Gastroesophageal sphincter (tissue), 4 donors: ENCODE data around the gene OTOGL. TPM values are rescaled to one million over a fixed set of nuclear protein-coding genes. Genes with fewer than 3 reads are reported as not detected.

ENCODE experiments used
- ATAC-seq: fragments of 150-250 bp; one replicate; pipeline ENCODE4 v1.9.1; 2016; ENCODE audit warnings: mild to moderate bottlenecking, moderate library complexity
- H3K27ac ChIP-seq, 4 donors: fragments of 200-600 bp; sonication (generic) in 3 of 4; 1 replicate in 3 of 4; 2 replicates in 1 of 4; pipeline ENCODE4 v1.5.1; 2016 to 2019
- H3K27me3 ChIP-seq: fragments of 200-600 bp; sonication (generic); one replicate; pipeline ENCODE4 v1.5.1; 2019
- H3K36me3 ChIP-seq, 2 donors: fragments of 200-600 bp; sonication (generic); one replicate each; pipeline ENCODE4 v1.5.1; 2019; ENCODE audit warnings: control low read depth in 1 of 2
- H3K4me1 ChIP-seq, 3 donors: fragments of 200-600 bp; sonication (generic); 1 replicate in 2 of 3; 2 replicates in 1 of 3; pipeline ENCODE4 v1.5.1; 2016 to 2019; ENCODE audit warnings: control low read depth in 2 of 3
- H3K4me3 ChIP-seq, 2 donors: fragments of 200-600 bp; sonication (generic); one replicate each; pipeline ENCODE4 v1.5.1; 2019; ENCODE audit warnings: mild to moderate bottlenecking in 1 of 2, moderate library complexity in 1 of 2
- H3K9me3 ChIP-seq, 3 donors: fragments of 200-600 bp; sonication (generic); one replicate each; pipeline ENCODE4 v1.5.1; 2017 to 2019; ENCODE audit warnings: control low read depth in 2 of 3
- EP300 ChIP-seq: sonication (generic); formaldehyde crosslinking; IDR thresholded peaks from one replicate; pipeline ENCODE4 v1.6.1; 2017; ENCODE audit warnings: antibody characterized with exemption, mild to moderate bottlenecking
- POLR2A ChIP-seq, 2 donors: fragments of 450-650 bp; IDR thresholded peaks; one replicate each; pipeline ENCODE4 v1.6.1; 2017; ENCODE audit warnings: antibody characterized with exemption in 2 of 2, mild to moderate bottlenecking in 2 of 2, moderate library complexity in 1 of 2
- POLR2AphosphoS5 ChIP-seq: sonication (generic); formaldehyde crosslinking; IDR thresholded peaks from one replicate; pipeline ENCODE4 v1.6.1; 2017; ENCODE audit warnings: antibody characterized with exemption
- WGBS, 2 donors: methylation state at CpG; one replicate each; pipeline ENCODE4 v1.1.5; 2018; ENCODE audit warnings: low coverage in 1 of 2; 5-methylcytosine and 5-hydroxymethylcytosine counted together
- total RNA-seq, 4 donors: library from RNA; depleted of rRNA; stranded (reverse); fragments of >200 nt; gene quantifications; one replicate each; pipeline ENCODE4 v1.1.0, GENCODE V29; 2016
- TF ChIP-seq, protein P1 (sequence below), 4 experiments: fragments of 200-600 bp in 2 of 4; fragments of 450-650 bp in 2 of 4; sonication (generic) in 1 of 4; IDR thresholded peaks; one replicate each; pipeline ENCODE4 v1.5.1; 2017 to 2019; ENCODE audit warnings: antibody characterized with exemption in 4 of 4, mild to moderate bottlenecking in 2 of 4, moderate library complexity in 2 of 4

OTOGL gene
- total RNA-seq, 4 donors from 2014 or later: 0.47 to 1.7 (median 1.4) TPM

DNA sequence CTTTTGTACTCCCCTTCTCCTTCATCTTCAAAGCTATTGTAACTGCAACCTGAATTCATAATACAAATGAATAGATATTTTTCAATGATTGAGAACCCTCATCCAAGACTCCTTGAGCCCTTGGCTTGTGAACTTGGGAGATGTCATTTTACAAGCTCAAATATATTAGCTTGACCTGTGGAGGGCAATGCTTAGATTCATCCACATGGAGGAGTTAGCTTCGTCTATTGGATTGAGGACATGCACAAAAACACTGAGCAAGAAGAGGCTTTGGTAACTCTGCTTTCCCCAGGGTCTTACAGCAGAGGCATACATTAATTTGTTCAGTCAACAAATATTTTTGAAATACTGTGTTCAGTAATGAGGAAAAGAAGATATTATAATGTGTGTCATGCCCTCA lies 101.1 kb downstream of the OTOGL start:
- whole genome bisulfite sequencing, 2 donors: 70 to 100% methylated on average over 1 of the region's 1 CpG
- Histone ChIP-seq H3K4me3 (no peak overlapping the region), H3K4me1 (peaks cover 0 to 4% (median 0%) of the 10 kb centered on the region in 3 donors), H3K27me3 (no peaks in the 10 kb centered on the region), H3K27ac (no peak overlapping the region), H3K9me3 (no peaks in the 10 kb centered on the region), H3K36me3 (no peaks in the 10 kb centered on the region)
- TF ChIP-seq POLR2A (IDR thresholded peaks at IDR 0.05) (no peak), EP300 (no peak), POLR2AphosphoS5 (no peak)
- TF ChIP-seq, protein P1, sequence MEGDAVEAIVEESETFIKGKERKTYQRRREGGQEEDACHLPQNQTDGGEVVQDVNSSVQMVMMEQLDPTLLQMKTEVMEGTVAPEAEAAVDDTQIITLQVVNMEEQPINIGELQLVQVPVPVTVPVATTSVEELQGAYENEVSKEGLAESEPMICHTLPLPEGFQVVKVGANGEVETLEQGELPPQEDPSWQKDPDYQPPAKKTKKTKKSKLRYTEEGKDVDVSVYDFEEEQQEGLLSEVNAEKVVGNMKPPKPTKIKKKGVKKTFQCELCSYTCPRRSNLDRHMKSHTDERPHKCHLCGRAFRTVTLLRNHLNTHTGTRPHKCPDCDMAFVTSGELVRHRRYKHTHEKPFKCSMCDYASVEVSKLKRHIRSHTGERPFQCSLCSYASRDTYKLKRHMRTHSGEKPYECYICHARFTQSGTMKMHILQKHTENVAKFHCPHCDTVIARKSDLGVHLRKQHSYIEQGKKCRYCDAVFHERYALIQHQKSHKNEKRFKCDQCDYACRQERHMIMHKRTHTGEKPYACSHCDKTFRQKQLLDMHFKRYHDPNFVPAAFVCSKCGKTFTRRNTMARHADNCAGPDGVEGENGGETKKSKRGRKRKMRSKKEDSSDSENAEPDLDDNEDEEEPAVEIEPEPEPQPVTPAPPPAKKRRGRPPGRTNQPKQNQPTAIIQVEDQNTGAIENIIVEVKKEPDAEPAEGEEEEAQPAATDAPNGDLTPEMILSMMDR (IDR thresholded peaks at IDR 0.05): no peak
- no peak for ATAC-seq

- Histone ChIP-seq H3K4me3 (no peak overlapping the region), H3K36me3 (no peaks in the 10 kb centered on the region), H3K4me1 (no peaks in the 10 kb centered on the region), H3K27ac (no peak overlapping the region), H3K27me3 (no peaks in the 10 kb centered on the region), H3K9me3 (no peaks in the 10 kb centered on the region)
- no peak for ATAC-seq
- WGBS, 2 donors: 100% methylated on average over 2 of the region's 2 CpGs; no CpG with 5 or more reads in 1 of the 2 donors
- TF ChIP-seq, protein P1 (IDR thresholded peaks at IDR 0.05): no peak
- TF ChIP-seq EP300 (no peak), POLR2AphosphoS5 (no peak), POLR2A (IDR thresholded peaks at IDR 0.05) (no peak)
These were observed 102.6 kb downstream of the OTOGL start for GRCh38 chr12:80201908-80202307.

DNA sequence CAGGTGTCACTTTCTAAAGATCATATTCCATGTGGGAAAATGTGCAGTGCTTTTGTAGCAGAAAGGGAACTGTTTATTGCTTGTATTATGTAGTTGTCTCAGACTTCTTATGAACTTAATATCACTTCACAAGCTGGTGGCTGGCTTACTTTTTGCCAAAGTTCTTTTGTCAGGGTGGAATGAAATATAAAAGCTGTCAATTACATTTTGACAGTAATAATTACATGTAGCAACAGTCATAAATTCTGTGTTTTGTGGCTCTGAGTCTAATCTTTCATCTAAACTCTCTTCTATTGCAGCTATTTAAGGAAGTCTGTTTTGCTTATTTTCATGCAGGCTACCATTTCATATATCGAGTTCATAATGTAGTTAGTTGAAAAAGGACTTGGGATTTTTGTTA lies 106.6 kb downstream of the OTOGL start:
- WGBS, 2 donors: 15 to 28% methylated on average over 1 of the region's 1 CpG

GRCh38 chr12:80208071-80208470 lies 108.7 kb downstream of the OTOGL start:
- WGBS, 2 donors: 36 to 47% methylated on average over 1 of the region's 1 CpG
- TF ChIP-seq EP300 (no peak), POLR2A (IDR thresholded peaks at IDR 0.05) (no peak), POLR2AphosphoS5 (no peak)
- TF ChIP-seq, protein P1 (IDR thresholded peaks at IDR 0.05): no peak

More for the DNA sequence above, 106.6 kb downstream of the OTOGL start:
- H3K4me3 ChIP-seq: no peak overlapping the region
- H3K4me1 ChIP-seq: peaks cover 0 to 6% (median 0%) of the 10 kb centered on the region in 3 donors
- H3K27ac ChIP-seq: no peak overlapping the region
- no peaks in the 10 kb centered on the region for H3K27me3 ChIP-seq
- no peaks in the 10 kb centered on the region for H3K36me3 ChIP-seq
- no peaks in the 10 kb centered on the region for H3K9me3 ChIP-seq
- TF ChIP-seq POLR2A (IDR thresholded peaks at IDR 0.05): no peak
- no peak for TF ChIP-seq EP300
- TF ChIP-seq POLR2AphosphoS5: no peak
- TF ChIP-seq, protein P1 (IDR thresholded peaks at IDR 0.05): no peak
- no peak for ATAC-seq

DNA sequence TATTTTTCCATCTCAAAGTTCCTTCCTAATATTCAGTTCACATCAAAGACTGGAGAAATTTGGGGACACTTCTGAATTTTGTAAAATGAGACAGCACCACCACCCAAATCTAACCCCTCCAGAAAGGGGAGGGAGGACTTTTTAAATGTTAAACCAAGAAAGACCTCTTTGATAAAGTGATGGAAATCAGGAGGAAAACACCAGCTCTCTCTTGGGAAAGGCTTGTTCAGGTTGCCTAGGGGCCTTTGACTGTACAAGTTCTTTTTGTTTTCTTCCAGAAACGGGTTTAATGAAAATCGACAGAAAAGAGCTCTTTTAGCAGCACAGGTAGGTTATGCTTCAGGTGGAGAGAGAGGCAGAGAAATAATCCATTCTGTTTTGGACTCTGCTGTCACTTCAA lies 112.3 kb downstream of the OTOGL start:
- Histone ChIP-seq H3K4me3 (no peak overlapping the region), H3K36me3 (no peaks in the 10 kb centered on the region), H3K27ac (no peak overlapping the region), H3K4me1 (peaks cover 0 to 6% (median 0%) of the 10 kb centered on the region in 3 donors), H3K9me3 (no peaks in the 10 kb centered on the region), H3K27me3 (no peaks in the 10 kb centered on the region)
- TF ChIP-seq POLR2A (IDR thresholded peaks at IDR 0.05): no peak
- TF ChIP-seq, protein P1 (IDR thresholded peaks at IDR 0.05): no peak
- TF ChIP-seq EP300: no peak
- no peak for TF ChIP-seq POLR2AphosphoS5
- ATAC-seq: no peak
- WGBS, 2 donors: 78 to 85% methylated on average over 2 of the region's 2 CpGs

More at GRCh38 chr12:80208071-80208470, 108.7 kb downstream of the OTOGL start:
- H3K4me1 ChIP-seq: peaks cover 0 to 6% (median 0%) of the 10 kb centered on the region in 3 donors
- H3K27ac ChIP-seq: no peak overlapping the region
- no peaks in the 10 kb centered on the region for H3K9me3 ChIP-seq
- H3K4me3 ChIP-seq: no peak overlapping the region
- no peak for ATAC-seq
- no peaks in the 10 kb centered on the region for H3K36me3 ChIP-seq
- no peaks in the 10 kb centered on the region for H3K27me3 ChIP-seq
